Pancreas (tissue), 10 donors: ENCODE data around the gene ST7. TPM values are rescaled to one million over a fixed set of nuclear protein-coding genes. Genes with fewer than 3 reads are reported as not detected.

Source experiments
- ATAC-seq, 4 donors: fragments of 200-7000 bp; cut with Tn5 transposase; one replicate each; pipeline versions ENCODE4 v1.8.0 to v1.9.1; 2020; ENCODE audit warnings: mild to moderate bottlenecking in 4 of 4, moderate library complexity in 4 of 4
- DNase-seq, 6 donors: peaks; one replicate each; pipeline ENCODE4 v3.0.0-alpha.2; 2020
- FAIRE-seq: peaks from 2 replicates; lab custom pipeline; 2012; peaks lifted over from hg19 to GRCh38; lab: Jason Lieb, UNC
- H3K27ac ChIP-seq, 4 donors: fragments of 200-600 bp; sonication (generic); 1 replicate in 3 of 4; 2 replicates in 1 of 4; pipeline versions ENCODE4 v1.5.0 to v1.8.0; 2020
- H3K27me3 ChIP-seq, 4 donors: fragments of 200-600 bp; one replicate each; pipeline ENCODE4 v1.8.0; 2021
- H3K36me3 ChIP-seq, 3 donors: fragments of 200-600 bp; sonication (generic) in 1 of 3; one replicate each; pipeline versions ENCODE4 v1.5.0 to v1.8.0; 2020 to 2021
- H3K4me1 ChIP-seq, 3 donors: fragments of 200-600 bp; one replicate each; pipeline ENCODE4 v1.8.0; 2021
- H3K4me3 ChIP-seq, 4 donors: fragments of 200-600 bp; sonication (generic) in 2 of 4; one replicate each; pipeline versions ENCODE4 v1.5.0 to v1.8.0; 2020 to 2021
- H3K9me3 ChIP-seq, 4 donors: fragments of 200-600 bp; one replicate each; pipeline ENCODE4 v1.8.0; 2021
- WGBS, 2 donors: extraction: QIAGEN DNeasy Blood & Tissue Kit; methylation state at CpG; one replicate each; pipeline ENCODE4 v1.1.7; 2013; 5-methylcytosine and 5-hydroxymethylcytosine counted together
- intact Hi-C, 3 donors: fragments of 100-400 bp; cut with DNase I; formaldehyde crosslinking; loops; one replicate each; pipeline versions ENCODE4 v1.11.1 to v1.14.2; 2022
- polyA plus RNA-seq, 2 donors: library from polyadenylated mRNA; stranded (reverse); fragments of 200-250 nt; gene quantifications; one replicate each; pipeline ENCODE4 v1.2.3, GENCODE V29; 2013
- total RNA-seq, 6 donors: library from RNA; stranded (reverse); fragmentation: NEBNext Ultra II Directional in 4 of 6; extraction: Animal tissue kit (Norgen Biotek cat#: 25700) in 4 of 6; gene quantifications; one replicate each; pipeline versions ENCODE4 v1.2.1 to v1.2.4, GENCODE V29; 2021 to 2023
- TF ChIP-seq, protein P1 (sequence below), 4 donors: fragments of 200-600 bp; sonication (generic) in 3 of 4; IDR thresholded peaks; one replicate each; pipeline versions ENCODE4 v1.5.0 to v1.8.0; 2021; ENCODE audit warnings: antibody characterized with exemption in 4 of 4
- donor health status: healthy with polysubstance abuse.
- donor health status: DM: no; HTN: no; CAD: no; lungs with moderate emphysema.
- donor health status: DM: no; HTN: no; CAD: no.
- donor health status: control.
- donor health status: control.
- donor health status: Bipolar disorder and iron deficiency.
- donor health status: DM: yes; HTN: yes; CAD: no.
- donor health status: DM: no; HTN: no; CAD: no.
- donor health status: DM: no; HTN: no; CAD: no.
- donor health status: DM: yes; HTN: yes; CAD: no.

The ST7 gene
- total and polyA plus RNA-seq, 8 donors = 8.2 to 20.2 (median 17.1) TPM

DNA sequence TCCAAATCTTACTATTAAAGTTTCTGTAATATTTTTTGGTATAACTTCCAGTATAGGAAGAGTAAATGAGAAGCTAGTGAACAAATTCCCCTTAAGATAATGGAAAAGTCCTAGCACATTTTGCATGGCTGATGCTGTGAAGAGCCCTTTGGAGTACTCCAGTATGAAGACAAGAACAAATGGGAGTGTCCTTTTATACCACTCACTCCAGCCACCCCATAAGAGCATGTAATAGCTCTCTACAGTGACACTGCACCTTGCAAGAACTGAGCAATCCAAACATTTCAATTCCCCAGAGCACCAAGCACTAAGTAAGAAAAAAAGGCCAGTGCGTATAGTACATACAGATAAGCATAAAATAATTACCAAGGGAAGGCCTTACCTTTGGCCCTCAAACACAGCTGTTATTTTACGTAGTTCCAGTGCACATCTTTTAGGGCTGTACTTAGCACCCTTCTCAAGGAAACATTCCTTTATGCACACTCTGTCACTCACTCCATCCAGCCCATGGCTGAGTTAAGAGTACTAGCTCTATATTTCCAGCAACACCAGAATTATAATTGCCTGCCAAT, 135.4 kb downstream of the ST7 start:
- TF ChIP-seq, protein P1, sequence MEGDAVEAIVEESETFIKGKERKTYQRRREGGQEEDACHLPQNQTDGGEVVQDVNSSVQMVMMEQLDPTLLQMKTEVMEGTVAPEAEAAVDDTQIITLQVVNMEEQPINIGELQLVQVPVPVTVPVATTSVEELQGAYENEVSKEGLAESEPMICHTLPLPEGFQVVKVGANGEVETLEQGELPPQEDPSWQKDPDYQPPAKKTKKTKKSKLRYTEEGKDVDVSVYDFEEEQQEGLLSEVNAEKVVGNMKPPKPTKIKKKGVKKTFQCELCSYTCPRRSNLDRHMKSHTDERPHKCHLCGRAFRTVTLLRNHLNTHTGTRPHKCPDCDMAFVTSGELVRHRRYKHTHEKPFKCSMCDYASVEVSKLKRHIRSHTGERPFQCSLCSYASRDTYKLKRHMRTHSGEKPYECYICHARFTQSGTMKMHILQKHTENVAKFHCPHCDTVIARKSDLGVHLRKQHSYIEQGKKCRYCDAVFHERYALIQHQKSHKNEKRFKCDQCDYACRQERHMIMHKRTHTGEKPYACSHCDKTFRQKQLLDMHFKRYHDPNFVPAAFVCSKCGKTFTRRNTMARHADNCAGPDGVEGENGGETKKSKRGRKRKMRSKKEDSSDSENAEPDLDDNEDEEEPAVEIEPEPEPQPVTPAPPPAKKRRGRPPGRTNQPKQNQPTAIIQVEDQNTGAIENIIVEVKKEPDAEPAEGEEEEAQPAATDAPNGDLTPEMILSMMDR (IDR thresholded peaks at IDR 0.05) = no peak
- Histone ChIP-seq H3K27ac (no peak overlapping the region), H3K36me3 (no peaks in the 10 kb centered on the region), H3K4me1 (peaks cover 17 to 25% (median 24%) of the 10 kb centered on the region in 3 donors), H3K27me3 (no peaks in the 10 kb centered on the region), H3K9me3 (no peaks in the 10 kb centered on the region), H3K4me3 (no peak overlapping the region)
- ATAC-seq (no peak), DNase-seq (no peak), FAIRE-seq (no peak)
- intact Hi-C loops = no loop called here
- WGBS, 2 donors = 40 to 47% methylated on average over 2 of the region's 2 CpGs

DNA sequence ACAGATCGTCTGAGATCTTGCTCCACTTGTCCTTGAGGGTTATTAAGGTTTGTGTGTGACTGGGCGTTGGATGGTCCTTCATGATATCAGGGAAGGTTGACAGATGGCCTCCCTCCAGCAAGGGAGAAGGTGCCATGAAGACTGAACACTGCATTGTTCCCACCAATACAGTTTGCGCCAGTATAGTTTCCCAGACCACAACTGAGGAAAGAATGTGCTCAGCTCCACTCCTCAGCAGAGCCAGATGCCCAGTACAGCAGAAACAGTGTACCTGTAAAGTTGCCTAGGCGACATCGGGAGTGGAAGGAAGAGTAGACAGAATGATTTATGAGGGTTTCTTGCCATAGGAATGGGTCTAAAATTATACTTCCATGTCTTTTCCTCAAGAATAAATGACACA, 137.5 kb downstream of the ST7 start:
- no peaks in the 10 kb centered on the region for H3K36me3 ChIP-seq
- no peak overlapping the region for H3K4me3 ChIP-seq
- ATAC-seq (peak; percentile 69 to 75 (median 70)), DNase-seq (peak in 1 of 6 donors; percentile 34), FAIRE-seq (no peak)
- H3K27ac ChIP-seq = peak overlapping the region in 2 of 4 donors; percentile 6 to 28
- H3K4me1 ChIP-seq = peaks cover 15 to 22% (median 19%) of the 10 kb centered on the region in 3 donors
- H3K27me3 ChIP-seq = no peaks in the 10 kb centered on the region
- H3K9me3 ChIP-seq = no peaks in the 10 kb centered on the region
- intact Hi-C loops = no loop called here
- 27 to 33% methylated on average over 5 of the region's 5 CpGs for WGBS, 2 donors
- TF ChIP-seq, protein P1 (IDR thresholded peaks at IDR 0.05) = no peak

DNA sequence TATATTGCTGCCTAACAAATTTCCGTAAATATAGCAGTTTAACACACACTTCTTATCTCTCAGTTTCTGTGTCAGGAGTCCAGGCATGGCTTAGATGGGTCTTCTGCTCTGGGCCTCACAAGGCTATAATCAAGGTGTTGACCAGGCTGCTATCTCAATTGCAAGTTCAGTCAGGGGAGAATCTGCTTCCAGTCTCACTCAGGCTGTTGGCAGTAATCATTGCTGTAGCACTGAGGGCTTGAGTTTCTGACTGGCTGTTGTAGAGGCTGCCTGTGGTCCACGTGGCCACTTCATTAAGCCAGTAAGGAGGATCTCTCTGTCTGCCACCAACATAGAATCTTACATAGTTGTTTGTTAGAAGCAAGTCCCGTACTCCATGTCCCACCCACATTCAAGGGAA, 138.4 kb downstream of the ST7 start:
- Histone ChIP-seq H3K27ac (no peak overlapping the region), H3K4me3 (no peak overlapping the region), H3K9me3 (no peaks in the 10 kb centered on the region), H3K36me3 (no peaks in the 10 kb centered on the region), H3K27me3 (no peaks in the 10 kb centered on the region), H3K4me1 (peaks cover 15 to 22% (median 19%) of the 10 kb centered on the region in 3 donors)
- FAIRE-seq (no peak), DNase-seq (no peak), ATAC-seq (peak in 3 of 4 donors; percentile 12 to 26 (median 18))
- intact Hi-C loops = no loop called here
- WGBS, 2 donors = 71 to 75% methylated on average over 3 of the region's 3 CpGs
- TF ChIP-seq, protein P1 (IDR thresholded peaks at IDR 0.05) = no peak

DNA sequence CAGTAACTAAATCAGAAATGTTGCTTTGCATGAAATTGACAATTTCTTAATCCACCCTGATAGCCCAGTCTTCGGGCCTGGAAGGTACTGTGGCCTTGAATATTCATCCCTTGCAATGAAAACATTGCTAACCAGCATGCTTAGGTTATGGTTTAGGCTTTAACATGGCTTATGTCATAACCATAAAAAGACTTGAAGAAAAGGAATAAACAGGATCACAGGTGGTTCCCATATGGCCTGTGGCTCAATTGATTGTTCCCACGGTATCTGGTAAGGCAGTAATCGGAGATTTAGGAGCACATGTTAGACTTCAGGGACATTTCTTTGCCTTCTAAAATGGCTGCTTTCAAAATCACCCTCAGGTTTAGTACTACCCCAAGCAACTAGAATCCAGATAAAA, 139.5 kb downstream of the ST7 start:
- Histone ChIP-seq H3K4me1 (peaks cover 15 to 19% (median 16%) of the 10 kb centered on the region in 3 donors), H3K4me3 (no peak overlapping the region), H3K27ac (peak overlapping the region in 2 of 4 donors; percentile 16 to 25), H3K27me3 (no peaks in the 10 kb centered on the region), H3K36me3 (no peaks in the 10 kb centered on the region), H3K9me3 (no peaks in the 10 kb centered on the region)
- intact Hi-C loops = no loop called here
- peak in 2 of 6 donors; percentile 31 to 60 for DNase-seq
- TF ChIP-seq, protein P1 (IDR thresholded peaks at IDR 0.05) = no peak
- 37 to 38% methylated on average over 3 of the region's 3 CpGs for WGBS, 2 donors
- no peak for FAIRE-seq
- ATAC-seq = peak; percentile 57 to 72 (median 62)

DNA sequence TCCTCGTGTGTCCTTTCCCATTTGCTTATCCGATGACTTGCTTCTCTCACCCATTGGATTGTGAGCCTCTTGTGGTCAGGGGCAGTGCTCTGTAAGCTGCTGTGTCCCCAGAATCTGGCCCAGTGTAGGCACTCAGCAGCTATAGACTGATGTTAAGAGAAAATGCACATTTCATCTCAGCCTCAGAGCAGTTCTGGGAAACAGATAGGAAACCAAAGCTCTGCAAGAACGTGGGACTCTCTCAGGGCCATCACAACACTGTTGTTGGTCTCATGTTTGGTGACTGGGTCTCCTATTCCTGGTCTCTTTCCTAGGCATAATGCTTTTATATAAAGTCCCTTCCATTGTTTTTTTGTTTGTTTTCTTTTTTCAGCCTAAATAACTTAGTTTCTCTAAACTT, 141.2 kb downstream of the ST7 start:
- no peaks in the 10 kb centered on the region for H3K27me3 ChIP-seq
- H3K36me3 ChIP-seq = no peaks in the 10 kb centered on the region
- intact Hi-C loops = no loop called here
- FAIRE-seq (no peak), ATAC-seq (no peak), DNase-seq (no peak)
- 88 to 91% methylated on average over 3 of the region's 3 CpGs for WGBS, 2 donors
- TF ChIP-seq, protein P1 (IDR thresholded peaks at IDR 0.05) = no peak
- no peaks in the 10 kb centered on the region for H3K9me3 ChIP-seq
- no peak overlapping the region for H3K27ac ChIP-seq
- peaks cover 16 to 21% (median 19%) of the 10 kb centered on the region in 3 donors for H3K4me1 ChIP-seq
- no peak overlapping the region for H3K4me3 ChIP-seq
